GM12878 (cell line): Measurements from ENCODE around the gene CTNNA2.

Experiments used
- FOXK2 ChIP-seq: fragments of 450-650 bp; IDR thresholded peaks from 2 replicates; pipeline ENCODE4 v1.6.1; 2017; ENCODE audit warnings: mild to moderate bottlenecking, moderate library complexity
- JUNB ChIP-seq: IDR thresholded peaks from 2 replicates; pipeline ENCODE4 v1.6.1; 2016; ENCODE audit warnings: antibody characterized with exemption, mild to moderate bottlenecking
- POLR2A ChIP-seq: IDR thresholded peaks from 2 replicates; pipeline ENCODE4 v1.6.1; 2011; ENCODE audit warnings: low read depth, mild to moderate bottlenecking, low read length
- RBBP5 ChIP-seq: fragments of 200-600 bp; sonication (generic); conservative IDR thresholded peaks from 2 replicates; pipeline ENCODE4 v1.6.1; 2016
- TF ChIP-seq, protein P1 (sequence below), 3 experiments: IDR thresholded peaks in 2 of 3; conservative IDR thresholded peaks in 1 of 3; 2 replicates each; pipeline ENCODE4 v1.5.1; 2011; ENCODE audit warnings: low read depth in 3 of 3, low read length in 3 of 3, mild to moderate bottlenecking in 3 of 3, control low read depth in 2 of 3, moderate library complexity in 2 of 3, inconsistent platforms in 1 of 3, mixed read lengths in 1 of 3; ENCODE audit not compliant: control insufficient read depth in 2 of 3, insufficient read depth in 1 of 3; ENCODE audit errors: extremely low read depth in 1 of 3
- TF ChIP-seq, protein P2 (sequence below): IDR thresholded peaks from 2 replicates; pipeline ENCODE4 v1.6.1; 2011; ENCODE audit warnings: mild to moderate bottlenecking, low read depth, low read length, moderate library complexity; ENCODE audit not compliant: insufficient replicate concordance
- TF ChIP-seq, protein P3 (sequence below): fragments of 450-650 bp; IDR thresholded peaks from 2 replicates; pipeline ENCODE4 v1.6.1; 2017; ENCODE audit warnings: mild to moderate bottlenecking, moderate library complexity
- TF ChIP-seq, protein P4 (sequence below): fragments of 450-650 bp; IDR thresholded peaks from 2 replicates; pipeline ENCODE4 v1.6.1; 2018; ENCODE audit warnings: mild to moderate bottlenecking, low read depth, moderate library complexity; ENCODE audit not compliant: partially characterized antibody

DNA sequence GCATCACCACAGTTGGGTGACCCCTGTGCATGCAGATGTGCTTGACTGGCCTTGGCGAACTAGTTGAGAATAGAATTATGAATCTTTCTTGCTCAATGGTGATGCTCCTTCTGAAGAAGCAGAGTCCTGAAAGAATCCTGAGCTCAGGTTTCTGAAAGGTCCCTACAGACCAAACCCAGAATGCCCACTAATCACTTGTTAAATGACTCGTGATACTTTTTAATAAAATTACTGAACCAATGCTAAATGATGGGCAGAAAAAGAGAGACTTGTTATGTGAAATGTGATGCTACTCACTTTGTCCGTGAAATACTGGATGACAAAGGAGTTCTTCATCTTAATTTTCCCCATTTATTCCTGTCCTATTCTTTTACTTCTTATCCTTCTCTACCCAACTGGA lies 1055.2 kb downstream of the CTNNA2 start:
- TF ChIP-seq RBBP5 (no peak), FOXK2 (no peak), POLR2A (no peak), JUNB (no peak)
- TF ChIP-seq, protein P1, sequence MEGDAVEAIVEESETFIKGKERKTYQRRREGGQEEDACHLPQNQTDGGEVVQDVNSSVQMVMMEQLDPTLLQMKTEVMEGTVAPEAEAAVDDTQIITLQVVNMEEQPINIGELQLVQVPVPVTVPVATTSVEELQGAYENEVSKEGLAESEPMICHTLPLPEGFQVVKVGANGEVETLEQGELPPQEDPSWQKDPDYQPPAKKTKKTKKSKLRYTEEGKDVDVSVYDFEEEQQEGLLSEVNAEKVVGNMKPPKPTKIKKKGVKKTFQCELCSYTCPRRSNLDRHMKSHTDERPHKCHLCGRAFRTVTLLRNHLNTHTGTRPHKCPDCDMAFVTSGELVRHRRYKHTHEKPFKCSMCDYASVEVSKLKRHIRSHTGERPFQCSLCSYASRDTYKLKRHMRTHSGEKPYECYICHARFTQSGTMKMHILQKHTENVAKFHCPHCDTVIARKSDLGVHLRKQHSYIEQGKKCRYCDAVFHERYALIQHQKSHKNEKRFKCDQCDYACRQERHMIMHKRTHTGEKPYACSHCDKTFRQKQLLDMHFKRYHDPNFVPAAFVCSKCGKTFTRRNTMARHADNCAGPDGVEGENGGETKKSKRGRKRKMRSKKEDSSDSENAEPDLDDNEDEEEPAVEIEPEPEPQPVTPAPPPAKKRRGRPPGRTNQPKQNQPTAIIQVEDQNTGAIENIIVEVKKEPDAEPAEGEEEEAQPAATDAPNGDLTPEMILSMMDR (IDR thresholded peaks at IDR 0.05 in 2 of 3, conservative IDR thresholded peaks at IDR 0.05 in 1 of 3; ENCODE audit: control insufficient read depth in 2 of 3, extremely low read depth in 1 of 3, insufficient read depth in 1 of 3, low read depth in 3 of 3, low read length in 3 of 3), result no peak
- TF ChIP-seq, protein P2, sequence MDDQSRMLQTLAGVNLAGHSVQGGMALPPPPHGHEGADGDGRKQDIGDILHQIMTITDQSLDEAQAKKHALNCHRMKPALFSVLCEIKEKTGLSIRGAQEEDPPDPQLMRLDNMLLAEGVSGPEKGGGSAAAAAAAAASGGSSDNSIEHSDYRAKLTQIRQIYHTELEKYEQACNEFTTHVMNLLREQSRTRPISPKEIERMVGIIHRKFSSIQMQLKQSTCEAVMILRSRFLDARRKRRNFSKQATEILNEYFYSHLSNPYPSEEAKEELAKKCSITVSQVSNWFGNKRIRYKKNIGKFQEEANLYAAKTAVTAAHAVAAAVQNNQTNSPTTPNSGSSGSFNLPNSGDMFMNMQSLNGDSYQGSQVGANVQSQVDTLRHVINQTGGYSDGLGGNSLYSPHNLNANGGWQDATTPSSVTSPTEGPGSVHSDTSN, result no peak
- TF ChIP-seq, protein P3, sequence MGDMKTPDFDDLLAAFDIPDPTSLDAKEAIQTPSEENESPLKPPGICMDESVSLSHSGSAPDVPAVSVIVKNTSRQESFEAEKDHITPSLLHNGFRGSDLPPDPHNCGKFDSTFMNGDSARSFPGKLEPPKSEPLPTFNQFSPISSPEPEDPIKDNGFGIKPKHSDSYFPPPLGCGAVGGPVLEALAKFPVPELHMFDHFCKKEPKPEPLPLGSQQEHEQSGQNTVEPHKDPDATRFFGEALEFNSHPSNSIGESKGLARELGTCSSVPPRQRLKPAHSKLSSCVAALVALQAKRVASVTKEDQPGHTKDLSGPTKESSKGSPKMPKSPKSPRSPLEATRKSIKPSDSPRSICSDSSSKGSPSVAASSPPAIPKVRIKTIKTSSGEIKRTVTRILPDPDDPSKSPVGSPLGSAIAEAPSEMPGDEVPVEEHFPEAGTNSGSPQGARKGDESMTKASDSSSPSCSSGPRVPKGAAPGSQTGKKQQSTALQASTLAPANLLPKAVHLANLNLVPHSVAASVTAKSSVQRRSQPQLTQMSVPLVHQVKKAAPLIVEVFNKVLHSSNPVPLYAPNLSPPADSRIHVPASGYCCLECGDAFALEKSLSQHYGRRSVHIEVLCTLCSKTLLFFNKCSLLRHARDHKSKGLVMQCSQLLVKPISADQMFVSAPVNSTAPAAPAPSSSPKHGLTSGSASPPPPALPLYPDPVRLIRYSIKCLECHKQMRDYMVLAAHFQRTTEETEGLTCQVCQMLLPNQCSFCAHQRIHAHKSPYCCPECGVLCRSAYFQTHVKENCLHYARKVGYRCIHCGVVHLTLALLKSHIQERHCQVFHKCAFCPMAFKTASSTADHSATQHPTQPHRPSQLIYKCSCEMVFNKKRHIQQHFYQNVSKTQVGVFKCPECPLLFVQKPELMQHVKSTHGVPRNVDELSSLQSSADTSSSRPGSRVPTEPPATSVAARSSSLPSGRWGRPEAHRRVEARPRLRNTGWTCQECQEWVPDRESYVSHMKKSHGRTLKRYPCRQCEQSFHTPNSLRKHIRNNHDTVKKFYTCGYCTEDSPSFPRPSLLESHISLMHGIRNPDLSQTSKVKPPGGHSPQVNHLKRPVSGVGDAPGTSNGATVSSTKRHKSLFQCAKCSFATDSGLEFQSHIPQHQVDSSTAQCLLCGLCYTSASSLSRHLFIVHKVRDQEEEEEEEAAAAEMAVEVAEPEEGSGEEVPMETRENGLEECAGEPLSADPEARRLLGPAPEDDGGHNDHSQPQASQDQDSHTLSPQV, result no peak
- TF ChIP-seq, protein P4, sequence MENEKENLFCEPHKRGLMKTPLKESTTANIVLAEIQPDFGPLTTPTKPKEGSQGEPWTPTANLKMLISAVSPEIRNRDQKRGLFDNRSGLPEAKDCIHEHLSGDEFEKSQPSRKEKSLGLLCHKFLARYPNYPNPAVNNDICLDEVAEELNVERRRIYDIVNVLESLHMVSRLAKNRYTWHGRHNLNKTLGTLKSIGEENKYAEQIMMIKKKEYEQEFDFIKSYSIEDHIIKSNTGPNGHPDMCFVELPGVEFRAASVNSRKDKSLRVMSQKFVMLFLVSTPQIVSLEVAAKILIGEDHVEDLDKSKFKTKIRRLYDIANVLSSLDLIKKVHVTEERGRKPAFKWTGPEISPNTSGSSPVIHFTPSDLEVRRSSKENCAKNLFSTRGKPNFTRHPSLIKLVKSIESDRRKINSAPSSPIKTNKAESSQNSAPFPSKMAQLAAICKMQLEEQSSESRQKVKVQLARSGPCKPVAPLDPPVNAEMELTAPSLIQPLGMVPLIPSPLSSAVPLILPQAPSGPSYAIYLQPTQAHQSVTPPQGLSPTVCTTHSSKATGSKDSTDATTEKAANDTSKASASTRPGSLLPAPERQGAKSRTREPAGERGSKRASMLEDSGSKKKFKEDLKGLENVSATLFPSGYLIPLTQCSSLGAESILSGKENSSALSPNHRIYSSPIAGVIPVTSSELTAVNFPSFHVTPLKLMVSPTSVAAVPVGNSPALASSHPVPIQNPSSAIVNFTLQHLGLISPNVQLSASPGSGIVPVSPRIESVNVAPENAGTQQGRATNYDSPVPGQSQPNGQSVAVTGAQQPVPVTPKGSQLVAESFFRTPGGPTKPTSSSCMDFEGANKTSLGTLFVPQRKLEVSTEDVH, result no peak
